Posterior vena cava (tissue), 2 donors: ENCODE data around the gene SLC45A1. TPM values are rescaled to one million over a fixed set of nuclear protein-coding genes. Genes with fewer than 3 reads are reported as not detected.
A peak's percentile ranks its signal among the peaks of the same experiment; 100 is the strongest.

Experiments
- DNase-seq: peaks from one replicate; pipeline ENCODE4 v3.0.0-alpha.2; 2020; ENCODE audit warnings: low spot score
- intact Hi-C, 2 donors: fragments of 100-400 bp; cut with DNase I; formaldehyde crosslinking; loops; one replicate each; pipeline versions ENCODE4 v1.14.1 to v1.14.2; 2022 to 2023
- long read RNA-seq, 2 donors: library from polyadenylated mRNA; unstranded; transcript quantifications; one replicate each; pipeline ENCODE4 v2.0.0, GENCODE V29; 2020 to 2021
- total RNA-seq, 2 donors: library from RNA; stranded (reverse); fragmentation: NEBNext Ultra II Directional; extraction: Animal tissue kit (Norgen Biotek cat#: 25700); gene quantifications; one replicate each; pipeline ENCODE4 v1.2.1, GENCODE V29; 2021
- donor health status: DM: yes; HTN: yes; CAD: no.
- donor health status: DM: yes; HTN: yes; CAD: no.

Gene SLC45A1
- 1 to 10 TPM; 3.6 to 5.6 TPM for total RNA-seq
- long read RNA-seq, donor 1, partial matches to known transcripts = 0 of 4 reads
- long read RNA-seq, donor 1, other reads (novel, unspliced or antisense) = 0 of 4 reads
- long read RNA-seq, donor 2, transcript SLC45A1-204 (5 exons, 1,747 nt) = major isoform, 7 of 21 reads
- long read RNA-seq, donor 2, partial matches to known transcripts = 2 of 21 reads
- long read RNA-seq, donor 2, other reads (novel, unspliced or antisense) = 9 of 21 reads

DNA sequence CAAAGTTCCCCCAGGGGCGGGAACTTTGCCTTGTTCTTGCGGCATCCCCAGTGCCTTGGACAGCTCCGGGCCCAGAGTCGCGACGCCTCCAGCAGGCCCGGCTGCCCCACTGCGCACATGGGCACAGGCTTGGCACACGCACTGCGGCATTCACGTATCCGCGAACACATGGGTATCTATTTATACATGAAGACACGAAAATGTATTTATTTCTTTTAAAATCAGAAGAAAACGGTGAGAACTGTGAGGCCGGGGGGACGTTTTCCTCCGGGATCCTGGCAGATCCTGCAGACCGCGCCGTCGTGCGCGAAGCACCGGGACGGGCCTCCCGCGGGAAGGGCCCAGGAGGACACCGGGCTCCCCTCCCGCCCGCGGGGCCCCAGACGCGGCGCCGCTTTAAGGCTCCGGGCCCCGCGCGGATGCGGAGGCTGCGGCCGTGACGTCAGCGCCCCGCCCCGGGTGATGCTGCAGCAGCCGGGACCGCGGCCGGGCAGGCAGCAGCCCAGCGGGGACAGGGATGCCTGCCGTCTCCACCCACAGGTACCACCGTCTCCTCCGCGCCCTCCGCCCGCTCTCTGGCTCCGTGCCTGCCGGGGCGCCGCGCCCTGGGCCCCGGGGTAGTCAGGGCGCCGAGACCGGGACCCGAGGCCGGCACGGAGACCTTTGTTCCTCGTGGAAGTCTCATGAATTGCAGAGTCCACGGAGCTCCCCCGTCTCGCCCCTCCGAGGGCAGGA is at the start of gene SLC45A1:
Gene SLC45A1 (plus strand): TSS at position 468 of the 735 bp plus-strand sequence. CDS start 6,216 bp downstream, outside the sequence.
- intact Hi-C loops = loop anchor here (5.0 to 10.0 kb wide), 4 partner anchors 183 to 336 kb away; partner anchors contain the start of gene ERRFI1 (in 1 of the 2)
- peak; percentile 93 for DNase-seq

DNA sequence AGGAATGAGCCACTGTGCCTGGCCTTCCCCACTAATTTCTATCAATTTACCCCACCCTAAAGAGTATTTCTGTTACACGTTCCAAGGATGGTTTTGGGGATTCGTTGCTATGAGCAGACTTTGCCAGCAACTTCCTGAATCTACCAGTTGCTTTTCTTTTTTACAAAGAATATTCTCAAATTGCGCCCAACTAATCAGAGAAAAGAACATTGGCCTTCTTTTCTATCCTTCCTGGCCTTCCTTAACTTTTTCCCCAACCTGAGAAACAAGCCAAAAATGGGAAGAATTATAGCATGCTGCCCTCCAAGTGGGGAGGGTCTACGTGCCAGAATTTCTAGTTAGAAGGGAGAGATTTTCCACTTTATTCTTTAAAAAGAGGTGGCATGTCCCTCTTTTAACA is 44.9 kb upstream of the SLC45A1 start:
- intact Hi-C loops = no loop called here
- DNase-seq = no peak

DNA sequence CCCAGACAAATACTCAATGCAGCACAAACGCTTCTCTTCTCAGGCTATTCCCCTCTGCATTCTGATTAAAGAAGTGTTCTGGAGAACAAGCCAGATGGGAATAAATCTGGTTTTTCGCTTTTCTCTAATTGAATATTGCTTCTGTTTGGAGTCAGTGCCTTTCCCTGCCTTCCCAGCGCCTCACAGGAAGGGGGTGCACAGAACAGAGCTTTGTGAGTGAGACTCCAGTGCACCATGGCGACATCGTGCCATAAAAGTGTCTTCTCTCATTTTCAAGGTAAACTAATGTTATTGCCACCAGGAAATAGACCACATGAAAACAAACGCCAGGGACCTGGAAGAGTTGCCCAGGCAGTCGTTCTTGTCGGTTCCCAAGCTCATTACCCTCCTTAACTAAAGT is 43.6 kb upstream of the SLC45A1 start:
- no peak for DNase-seq
- intact Hi-C loops = no loop called here

DNA sequence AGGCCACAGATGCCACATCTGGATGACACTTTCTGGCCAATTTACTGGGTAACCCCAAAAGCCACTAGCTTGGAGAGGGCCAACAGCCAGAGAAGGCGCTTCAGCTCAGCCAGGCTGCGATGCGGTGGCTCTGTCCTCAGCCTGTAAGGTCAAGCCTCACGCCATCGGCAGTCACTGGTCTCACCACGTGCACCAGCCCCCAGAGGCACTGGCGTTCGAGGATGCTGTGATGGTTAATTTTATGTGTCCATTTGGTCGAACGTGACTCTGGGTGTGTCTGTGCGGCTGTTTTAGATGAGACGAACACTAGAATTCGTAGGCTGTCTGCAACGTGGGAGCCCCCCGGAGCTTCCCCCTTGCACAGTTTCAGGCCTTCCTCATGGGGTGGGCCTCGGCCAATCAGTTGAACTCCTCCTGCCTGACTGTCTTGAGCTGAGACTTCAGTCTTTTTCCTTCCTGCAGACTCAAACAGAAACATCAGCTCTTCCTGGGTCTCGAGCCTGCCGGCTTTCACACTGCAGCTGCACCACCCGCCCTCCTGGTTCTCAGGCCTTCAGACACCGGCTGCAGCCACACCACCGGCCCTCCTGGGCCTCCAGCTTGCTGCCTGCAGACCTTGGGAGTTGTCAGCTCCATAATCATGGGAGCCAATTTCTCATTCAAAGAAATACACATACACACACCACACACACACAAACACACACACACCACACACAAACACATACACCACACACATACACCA is 41.6 kb upstream of the SLC45A1 start:
- peak; percentile 55 for DNase-seq
- intact Hi-C loops = no loop called here

DNA sequence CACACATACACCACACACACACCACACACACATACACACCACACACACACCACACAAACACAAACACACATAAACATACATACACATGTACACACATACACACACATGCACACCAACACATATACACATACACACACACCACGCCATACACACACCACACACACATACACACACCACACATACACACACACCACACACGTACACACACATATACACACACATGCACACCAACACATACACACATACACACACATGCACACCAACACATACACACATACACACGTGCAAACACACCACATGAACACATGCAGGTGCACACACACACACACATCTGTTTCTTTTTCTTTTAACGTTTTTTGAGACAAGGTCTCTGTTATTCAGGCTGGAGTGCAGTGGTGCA is 41.0 kb upstream of the SLC45A1 start:
- intact Hi-C loops = no loop called here
- no peak for DNase-seq

DNA sequence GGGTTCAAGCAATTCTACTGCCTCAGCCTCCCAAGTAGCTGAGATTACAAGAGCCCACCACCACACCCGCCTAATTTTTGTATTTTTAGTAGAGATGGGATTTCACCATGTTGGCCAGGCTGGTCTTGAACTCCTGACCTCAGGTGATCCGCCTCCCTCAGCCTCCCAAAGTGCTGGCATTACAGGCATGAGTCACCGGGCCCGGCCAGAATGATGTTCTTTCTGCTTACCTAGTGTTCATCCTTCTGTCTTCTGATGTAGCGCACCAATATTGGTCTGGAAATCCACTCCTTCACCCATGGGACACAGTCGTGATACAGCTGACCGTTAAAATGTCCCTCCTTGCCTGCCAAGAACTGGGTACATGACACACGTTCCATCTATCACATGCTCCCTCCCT is 39.2 kb upstream of the SLC45A1 start:
- DNase-seq = peak; percentile 70
- intact Hi-C loops = loop anchor here in 1 of 2 donors (1.0 kb wide), 1 partner anchor 36 kb away; no protein-coding TSS in a partner anchor

DNA sequence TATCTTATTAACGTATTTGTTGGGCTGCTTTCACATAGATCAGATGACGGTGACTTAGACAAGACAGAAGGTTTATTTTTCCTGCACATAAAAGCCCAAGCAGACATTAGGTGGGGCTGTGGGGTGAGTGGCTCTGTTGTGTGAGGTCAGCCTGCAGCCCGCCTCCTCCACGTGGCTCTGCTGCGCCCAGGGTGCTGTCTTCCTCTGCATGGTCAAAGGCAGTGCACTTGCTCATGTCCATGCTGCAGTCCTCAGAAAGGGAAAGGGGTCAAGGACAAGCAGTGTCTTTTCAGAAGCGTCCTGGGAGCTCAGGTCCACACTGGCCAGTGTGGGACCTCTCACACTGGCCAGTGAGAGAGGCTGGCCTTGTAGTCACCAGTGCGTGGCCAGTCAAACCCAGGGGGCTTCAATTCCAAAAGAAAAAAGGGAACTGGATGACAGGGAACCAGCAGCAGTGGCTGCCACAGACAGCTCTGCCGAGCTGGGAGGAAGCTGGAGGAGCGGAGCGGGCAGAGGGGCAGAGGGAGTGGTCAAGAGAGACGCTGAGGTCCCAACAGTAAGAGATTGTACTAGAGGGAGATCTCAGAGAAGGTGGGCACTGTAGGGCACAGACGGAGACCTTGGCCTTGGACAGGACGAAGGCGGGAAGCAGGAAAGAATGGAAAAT is 35.9 kb upstream of the SLC45A1 start:
- DNase-seq = no peak
- intact Hi-C loops = no loop called here

DNA sequence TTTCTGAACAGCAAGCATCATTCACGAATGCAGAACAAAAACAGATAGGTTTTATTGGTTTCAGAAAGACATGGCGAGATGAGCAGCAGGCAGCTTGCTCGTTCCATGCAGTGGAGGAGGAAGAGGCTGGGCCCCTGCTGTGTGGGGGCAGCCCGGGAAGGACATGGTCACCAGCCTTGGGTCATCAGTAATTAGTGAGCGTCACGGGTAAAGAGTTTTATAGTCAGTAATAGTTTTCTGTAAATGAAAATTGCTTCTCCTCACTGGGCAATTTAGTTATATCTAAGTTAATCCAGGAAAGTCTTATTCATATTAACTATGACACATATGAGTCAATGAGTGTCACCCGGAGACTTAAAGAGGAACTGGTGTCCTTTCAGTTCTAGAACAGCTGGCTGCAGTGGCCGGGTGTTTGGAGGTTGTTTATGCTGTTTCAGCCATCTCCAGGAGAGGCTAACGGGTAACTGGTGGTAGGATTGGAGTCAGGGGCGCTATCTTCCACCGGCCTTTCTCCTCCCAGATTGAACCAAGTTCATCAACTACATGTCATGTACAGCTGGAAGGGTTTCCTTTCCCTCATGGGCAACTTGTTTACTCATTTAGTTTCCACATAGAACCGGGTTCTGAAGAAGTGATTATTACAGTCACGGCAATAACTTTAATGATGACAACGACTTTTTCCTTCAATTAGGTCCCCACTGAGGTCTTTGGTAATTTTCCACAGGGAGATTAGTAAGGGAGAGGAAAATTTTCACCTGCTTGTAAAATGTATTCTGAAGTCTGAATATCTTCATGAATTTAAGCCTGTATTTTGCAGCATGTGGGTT is 34.6 kb upstream of the SLC45A1 start:
- no peak for DNase-seq
- intact Hi-C loops = no loop called here

DNA sequence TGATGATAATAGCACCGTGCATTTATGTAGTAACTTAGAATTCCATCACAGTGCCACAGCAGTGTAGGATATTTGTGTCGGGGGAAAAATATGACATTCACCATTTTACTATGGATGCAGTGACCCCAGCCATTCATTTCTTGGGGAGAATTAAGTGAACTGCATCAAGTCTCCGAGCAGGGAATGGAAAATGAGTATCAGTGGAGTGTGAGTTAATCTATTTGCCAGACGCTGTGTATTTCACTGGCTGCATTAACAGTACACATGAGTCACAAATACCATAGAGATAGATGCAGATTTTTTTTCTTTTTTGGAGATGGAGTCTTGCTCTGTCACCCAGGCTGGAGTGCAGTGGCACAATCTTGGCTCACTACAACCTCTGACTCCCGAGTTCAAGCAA is 33.8 kb upstream of the SLC45A1 start:
- no peak for DNase-seq
- intact Hi-C loops = no loop called here

DNA sequence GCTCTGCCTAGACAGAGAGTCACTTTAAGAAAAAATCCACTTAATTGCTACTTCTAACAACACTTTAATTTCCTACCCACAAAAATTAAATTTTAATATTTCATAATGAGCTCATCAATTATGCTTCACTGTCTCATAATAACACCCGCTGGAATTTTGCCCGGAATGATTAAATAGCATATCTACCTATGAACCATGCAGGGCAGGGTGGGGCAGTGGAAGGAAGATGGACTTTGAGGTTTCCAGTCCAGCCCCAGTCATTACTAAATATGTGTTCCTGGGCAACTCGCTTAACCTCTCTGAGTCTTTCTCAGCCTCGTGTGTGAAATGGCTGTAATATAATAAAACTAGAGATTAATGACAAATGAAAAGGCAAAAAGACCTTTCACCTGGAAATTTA is 32.8 kb upstream of the SLC45A1 start:
- DNase-seq = no peak
- intact Hi-C loops = no loop called here

DNA sequence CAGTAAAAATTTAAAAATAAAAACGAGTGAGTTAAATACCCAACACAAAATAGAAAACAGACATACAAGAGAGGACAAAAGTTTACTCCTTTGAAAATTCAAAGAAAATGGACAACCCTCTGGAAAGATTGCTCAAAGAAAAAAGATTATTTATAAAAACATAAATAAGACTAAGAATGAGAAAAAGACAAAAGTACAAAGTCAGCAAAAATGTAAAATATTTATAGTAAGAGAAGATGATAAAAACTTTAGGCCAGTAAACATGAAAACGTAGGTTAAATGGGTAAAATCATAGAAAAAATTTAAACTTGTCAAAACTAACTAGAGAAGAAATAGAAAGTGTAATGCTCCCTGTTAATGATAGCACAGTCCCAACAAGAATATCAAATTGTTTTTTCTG is 31.9 kb upstream of the SLC45A1 start:
- intact Hi-C loops = no loop called here
- DNase-seq = no peak

DNA sequence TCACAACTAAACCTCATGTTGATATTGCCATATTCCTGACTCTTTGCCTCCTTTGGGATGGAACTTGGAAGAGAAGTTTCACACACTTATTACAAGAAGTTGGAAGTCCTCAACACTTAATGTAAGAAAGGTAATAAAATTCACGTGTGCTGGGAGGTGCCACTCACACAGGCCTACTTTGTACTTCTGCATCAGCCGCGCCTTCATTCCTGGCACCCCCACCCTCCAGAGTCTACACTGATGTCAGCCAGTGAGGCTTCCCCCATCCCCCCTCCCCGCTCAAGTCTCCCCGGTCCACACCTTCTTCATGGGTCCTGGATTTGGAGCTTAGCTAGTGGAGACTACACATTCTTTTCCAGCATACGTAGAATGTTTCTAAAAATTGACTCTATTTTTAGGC is 24.8 kb upstream of the SLC45A1 start:
- DNase-seq = no peak
- intact Hi-C loops = no loop called here

DNA sequence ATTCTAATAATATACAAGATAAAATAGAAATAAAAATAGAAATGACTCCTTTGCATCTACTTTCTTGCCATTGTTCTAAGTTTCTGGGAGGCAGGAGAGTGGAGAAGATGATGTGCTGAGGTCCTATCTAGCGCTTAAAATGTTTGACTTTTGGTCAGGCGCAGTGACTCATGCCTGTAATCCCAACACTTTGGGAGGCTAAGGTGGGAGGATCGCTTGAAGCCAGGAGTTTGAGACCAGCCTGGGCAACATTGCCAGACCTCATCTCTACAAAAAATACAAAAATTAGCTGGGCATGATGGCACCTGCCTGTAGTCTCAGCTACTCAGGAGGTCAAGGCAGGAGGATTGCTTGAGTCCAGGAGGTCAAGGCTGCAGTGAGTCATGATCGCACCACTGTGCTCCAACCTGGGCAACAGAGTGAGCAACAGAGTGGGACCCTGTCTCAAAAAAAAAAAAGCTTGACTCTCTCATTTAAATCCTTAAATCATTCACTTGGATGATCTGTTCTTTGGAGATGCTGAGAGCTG is 24.2 kb upstream of the SLC45A1 start:
- intact Hi-C loops = no loop called here
- DNase-seq = no peak

DNA sequence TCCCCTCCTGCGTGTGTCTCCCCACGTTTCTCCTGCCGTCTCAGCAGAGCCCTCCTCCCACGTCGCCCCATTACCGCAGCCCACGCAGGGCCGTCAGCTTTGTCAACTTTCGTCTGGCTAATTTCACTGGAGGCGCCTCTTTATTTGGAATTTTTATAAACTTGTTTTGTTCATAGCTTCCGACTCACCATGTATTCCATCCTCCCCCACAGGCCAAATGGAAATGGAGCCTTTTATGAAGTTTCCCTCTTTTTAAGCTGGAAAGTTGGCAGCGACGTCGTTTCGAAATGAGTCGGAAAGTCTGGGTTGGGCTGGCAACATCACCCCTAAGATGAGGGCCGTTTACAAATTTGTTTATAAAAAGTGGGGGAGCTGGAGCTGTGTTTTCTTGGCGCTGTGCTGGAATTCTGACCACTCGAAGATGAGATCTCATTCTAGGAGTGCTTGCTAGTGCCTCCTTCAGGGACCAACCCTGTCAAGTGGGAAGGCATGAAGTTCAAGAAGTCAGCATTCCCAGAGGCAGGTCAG is 23.7 kb upstream of the SLC45A1 start:
- DNase-seq = no peak
- intact Hi-C loops = no loop called here

DNA sequence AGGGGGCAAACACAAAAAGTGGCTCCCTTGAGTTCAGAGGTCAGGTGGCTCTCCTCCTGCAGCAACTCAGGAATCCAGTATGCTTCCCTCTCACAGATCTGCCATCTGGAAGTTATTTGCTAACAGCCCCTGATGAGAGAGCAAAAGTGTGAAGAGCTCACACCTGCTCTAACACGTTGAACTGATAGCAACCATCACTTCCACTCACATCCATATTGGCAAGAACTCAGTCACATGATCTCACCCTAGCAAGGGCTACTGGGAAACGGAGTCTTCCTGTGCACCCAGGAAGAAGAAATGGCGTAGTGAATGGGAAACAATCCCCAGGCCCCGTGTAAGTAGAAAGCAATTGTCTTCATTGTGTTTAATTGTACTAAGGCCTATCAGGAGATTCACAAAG is 20.7 kb upstream of the SLC45A1 start:
- intact Hi-C loops = no loop called here
- DNase-seq = no peak

DNA sequence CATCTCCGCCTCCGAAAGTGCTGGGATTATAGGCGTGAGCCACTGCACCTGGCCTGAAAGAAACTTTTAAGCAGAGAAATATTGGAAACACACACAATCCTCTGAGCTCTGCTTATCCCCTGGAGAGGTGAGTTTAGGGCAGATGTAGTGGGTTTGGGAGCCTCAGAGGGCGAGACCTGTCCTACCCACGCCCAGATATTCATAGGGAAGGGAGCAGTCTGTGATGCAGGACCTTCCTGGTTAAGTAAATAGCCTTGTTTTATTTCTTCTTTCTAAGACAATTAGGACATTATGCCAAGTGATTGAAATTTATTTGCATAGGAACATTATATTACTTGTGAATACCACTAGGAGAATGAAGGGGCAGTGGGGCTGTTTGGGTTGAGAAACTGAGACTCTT is 18.0 kb upstream of the SLC45A1 start:
- intact Hi-C loops = loop anchor here in 1 of 2 donors (10.0 kb wide), 1 partner anchor 45 kb away; no protein-coding TSS in a partner anchor
- no peak for DNase-seq

DNA sequence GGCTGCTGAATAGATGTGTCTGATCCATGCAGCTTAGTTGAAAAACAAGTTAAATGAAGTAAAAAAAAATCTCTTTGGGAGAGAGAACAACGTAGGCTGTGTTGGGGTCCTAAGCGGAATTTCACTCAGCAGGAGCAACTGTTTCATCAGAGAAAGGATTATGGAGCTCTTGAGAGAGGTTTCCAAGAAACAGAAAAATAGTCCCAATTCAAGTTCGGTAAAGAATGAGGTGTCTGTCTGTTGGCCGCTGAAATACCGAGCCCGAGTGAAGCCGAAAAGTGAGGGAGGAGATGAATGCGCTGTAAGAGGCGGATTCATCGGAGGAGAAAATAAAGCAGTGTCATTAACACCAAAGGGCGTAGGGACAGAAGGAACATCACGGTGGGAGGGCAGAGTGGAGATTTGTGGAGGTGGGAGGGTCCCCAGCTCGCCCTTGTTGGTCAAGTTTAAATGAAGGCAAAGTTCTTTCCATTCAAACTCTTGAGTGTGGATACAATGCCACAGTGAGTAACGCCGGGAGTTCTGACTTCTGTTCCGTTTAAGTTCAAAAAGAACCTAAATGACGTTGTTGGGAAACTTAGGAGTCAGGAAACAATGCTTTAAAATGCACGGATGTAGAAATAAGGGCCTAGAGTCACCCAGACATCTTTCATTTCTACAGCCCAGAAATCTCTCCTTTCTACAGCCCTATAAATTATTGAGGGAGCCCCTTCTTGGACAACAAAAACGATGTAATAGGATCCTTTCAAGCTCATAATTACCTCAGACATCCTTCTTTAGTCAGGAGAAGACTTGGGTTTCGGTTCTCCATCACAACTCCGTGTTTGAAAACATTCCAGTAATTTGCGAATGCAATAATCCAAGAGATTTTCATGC is 15.6 kb upstream of the SLC45A1 start:
- intact Hi-C loops = loop anchor here in 1 of 2 donors (10.0 kb wide), 1 partner anchor 48 kb away; no protein-coding TSS in a partner anchor
- no peak for DNase-seq
